Stimulated activated CD8-positive, alpha-beta memory T cell treated with anti-CD3 and anti-CD28 coated beads, Interleukin-7, amount 100 ng/mL, for 1 hour (primary cell): Measurements from ENCODE around the gene FAM3D.
"Not testable (repeated sequence)": the region's sequence is repeated elsewhere in the genome, so short reads cannot be mapped to it uniquely, and the experiment has no call there.

Source experiments
- DNase-seq, 2 donors: peaks; one replicate each; pipeline ENCODE4 v3.0.0-alpha.2; 2020; ENCODE audit warnings: low read depth in 2 of 2

FAM3D gene

DNA sequence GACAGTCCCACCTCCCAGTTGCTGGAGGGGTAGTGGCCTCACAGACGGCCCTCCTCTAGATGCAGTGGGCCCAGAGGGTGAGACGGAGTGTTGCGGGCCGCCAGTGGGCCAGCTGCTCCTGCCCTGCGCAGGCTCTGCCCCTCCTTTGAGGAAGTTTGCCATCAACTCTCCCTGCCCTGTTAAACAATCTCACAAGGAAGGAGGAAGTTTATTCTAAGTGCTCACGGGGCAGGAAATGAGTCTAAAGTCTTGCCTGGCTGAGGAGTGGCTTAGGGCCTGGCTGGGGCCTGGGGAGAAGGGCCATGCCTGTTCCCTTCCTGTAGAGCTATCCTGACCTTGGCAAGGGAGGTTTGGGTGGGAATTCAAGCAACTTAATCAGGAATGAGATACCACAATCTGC lies at the start of gene FAM3D:
FAM3D (minus strand) TSS at position 92 of the 400 bp plus-strand sequence. CDS start 11,211 bp downstream, outside the sequence.
- DNase-seq: no peak

- DNase-seq: no peak
Observed at GRCh38 chr3:58713715-58714401, 47.3 kb upstream of the FAM3D start.

- DNase-seq: no peak
Observed at GRCh38 chr3:58711871-58712270, 45.3 kb upstream of the FAM3D start.

GRCh38 chr3:58708983-58709382 lies 42.4 kb upstream of the FAM3D start:
- DNase-seq: not testable (repeated sequence)

- DNase-seq: no peak
Observed at GRCh38 chr3:58708116-58708791, 41.7 kb upstream of the FAM3D start.

GRCh38 chr3:58707390-58707930 lies 40.9 kb upstream of the FAM3D start:
- no peak for DNase-seq

DNA sequence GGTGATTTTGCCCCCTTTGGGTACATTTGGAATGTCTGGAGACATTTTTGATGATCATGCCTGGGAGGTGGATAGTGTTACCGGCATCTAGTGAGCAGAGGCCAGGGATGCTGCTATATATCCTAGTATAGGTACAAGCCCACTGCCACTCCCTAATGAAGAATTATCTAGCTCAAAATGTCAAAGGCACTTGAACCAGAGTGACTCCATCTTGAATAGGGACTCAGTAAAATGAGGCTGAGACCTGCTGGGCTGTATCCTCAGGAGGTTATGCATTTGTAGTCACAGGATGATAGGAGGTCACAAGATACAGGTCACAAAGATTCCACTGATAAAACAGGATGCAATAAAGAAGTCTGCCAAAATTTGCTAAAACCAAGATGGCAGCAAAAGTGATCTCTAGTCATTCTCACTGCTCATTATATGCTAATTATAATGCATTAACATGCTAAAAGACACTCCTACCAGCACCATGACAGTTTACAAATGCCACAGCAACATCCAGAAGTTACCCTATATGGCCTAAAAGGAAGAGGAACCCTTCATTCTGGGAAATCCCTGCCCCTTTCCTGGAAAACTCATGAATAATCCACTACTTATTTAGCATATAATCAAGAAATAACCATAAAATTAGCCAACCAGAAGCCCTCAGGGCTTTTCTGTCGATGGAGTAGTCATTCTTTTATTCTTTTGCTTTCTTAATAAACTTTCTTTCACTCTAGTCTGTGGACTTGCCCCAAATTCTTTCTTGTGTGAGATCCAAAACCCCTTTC lies 40.0 kb upstream of the FAM3D start:
- DNase-seq: no peak

- DNase-seq: no peak
Observed at GRCh38 chr3:58704745-58705144, 38.2 kb upstream of the FAM3D start.

DNA sequence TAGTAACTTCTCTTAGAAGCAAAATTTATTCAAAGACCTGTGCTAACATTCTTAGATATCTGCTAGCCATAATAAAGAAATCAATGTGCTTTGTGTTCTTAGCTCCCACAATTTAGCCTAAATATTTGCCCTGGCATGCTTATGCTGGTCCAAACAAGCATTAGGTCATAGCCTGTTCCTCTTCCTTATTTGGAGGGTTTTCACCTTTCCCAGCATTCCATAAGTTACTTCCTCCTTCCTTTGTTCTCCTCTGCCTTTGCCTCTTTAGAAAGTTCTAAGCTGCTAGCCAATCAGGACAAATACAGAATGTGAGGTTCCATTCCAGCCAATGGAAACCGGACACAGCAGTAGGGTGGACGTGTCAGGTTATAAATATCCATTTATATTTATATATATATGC lies 37.7 kb upstream of the FAM3D start:
- DNase-seq: not testable (repeated sequence)

GRCh38 chr3:58698246-58698645 lies 31.7 kb upstream of the FAM3D start:
- DNase-seq: no peak

DNA sequence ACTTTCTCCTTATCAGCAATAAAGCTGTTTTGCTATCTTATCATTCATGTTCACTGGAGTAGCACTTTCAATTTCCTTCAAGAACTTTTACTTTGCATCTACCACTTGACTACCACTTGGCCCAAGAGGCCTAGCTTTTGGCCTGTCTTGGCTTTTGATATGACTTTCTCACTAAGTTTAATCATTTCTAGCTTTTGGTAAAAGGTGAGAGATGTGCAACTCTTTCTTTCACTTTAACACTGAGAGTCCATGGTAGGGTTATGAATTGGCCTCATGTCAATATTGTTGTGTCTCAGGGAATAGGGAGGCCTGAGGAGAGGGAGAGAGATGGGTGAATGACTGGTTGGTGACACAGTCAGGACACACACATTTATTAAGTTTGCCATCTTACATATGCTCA lies 31.0 kb upstream of the FAM3D start:
- DNase-seq: no peak

DNA sequence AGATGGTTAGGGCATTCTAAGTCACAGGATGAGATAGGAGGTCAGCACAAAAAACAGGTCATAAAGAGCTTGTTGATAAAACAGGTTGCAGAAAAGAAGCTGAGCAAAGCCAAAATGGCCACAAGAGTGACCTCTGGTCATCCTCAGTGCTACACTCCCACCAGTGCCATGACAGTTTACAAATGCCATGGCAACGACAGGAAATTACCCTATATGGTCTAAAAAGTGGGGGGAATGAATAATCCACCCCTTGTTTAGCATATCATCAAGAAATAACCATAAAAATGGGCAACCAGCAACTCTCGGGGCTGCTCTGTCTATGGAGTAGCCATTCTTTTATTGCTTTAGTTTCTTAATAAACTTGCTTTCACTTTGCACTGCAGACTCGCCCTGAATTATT lies 30.2 kb upstream of the FAM3D start:
- DNase-seq: not testable (repeated sequence)

- no peak for DNase-seq
Observed at GRCh38 chr3:58696093-58696492, 29.5 kb upstream of the FAM3D start.

GRCh38 chr3:58695284-58695683 lies 28.7 kb upstream of the FAM3D start:
- DNase-seq: not testable (repeated sequence)

DNA sequence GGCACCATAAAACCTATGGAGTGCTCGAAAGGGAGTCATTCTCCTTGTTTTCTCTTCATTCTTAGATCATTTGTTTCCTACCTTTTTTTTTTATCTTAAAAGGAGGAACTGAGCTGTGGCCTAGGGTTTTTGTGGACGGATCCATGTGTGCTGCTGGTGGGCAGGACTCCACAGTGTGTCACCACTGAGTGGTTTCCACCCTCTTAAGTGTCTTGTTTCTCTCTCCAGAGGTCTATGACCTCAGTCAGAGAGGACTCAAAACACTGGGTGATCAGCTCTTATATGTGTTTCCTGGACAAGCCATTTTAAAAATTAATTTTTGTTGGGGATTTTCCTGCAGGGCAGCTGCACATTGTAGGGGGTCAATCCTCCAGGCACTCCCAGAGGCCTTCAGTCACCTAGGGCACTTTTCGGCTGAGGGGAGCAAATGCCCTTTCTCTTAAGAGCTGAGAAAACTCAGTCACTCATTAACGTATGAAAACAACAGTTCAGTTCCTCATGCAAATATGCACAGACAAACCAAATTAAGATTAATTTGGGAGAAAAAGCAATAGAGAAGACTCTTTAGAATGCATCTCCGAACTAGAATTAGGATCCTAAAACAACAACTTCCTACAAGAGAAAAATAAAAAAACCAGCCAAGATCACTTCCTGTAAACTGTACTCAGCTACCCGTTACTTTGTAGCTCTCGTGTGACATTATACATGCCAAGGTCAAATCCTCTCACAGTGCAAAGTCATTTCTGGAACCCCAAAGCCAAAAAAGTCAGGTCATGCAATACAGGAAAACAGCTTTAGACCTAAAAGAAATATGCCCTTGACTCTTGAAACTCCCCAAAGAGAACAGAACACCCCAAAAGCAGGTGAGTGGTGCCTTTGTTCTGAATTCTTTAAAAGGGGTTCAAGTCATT lies 27.6 kb upstream of the FAM3D start:
- DNase-seq: no peak

GRCh38 chr3:58692484-58692883 lies 25.9 kb upstream of the FAM3D start:
- DNase-seq: no peak

GRCh38 chr3:58691997-58692396 lies 25.4 kb upstream of the FAM3D start:
- no peak for DNase-seq

DNA sequence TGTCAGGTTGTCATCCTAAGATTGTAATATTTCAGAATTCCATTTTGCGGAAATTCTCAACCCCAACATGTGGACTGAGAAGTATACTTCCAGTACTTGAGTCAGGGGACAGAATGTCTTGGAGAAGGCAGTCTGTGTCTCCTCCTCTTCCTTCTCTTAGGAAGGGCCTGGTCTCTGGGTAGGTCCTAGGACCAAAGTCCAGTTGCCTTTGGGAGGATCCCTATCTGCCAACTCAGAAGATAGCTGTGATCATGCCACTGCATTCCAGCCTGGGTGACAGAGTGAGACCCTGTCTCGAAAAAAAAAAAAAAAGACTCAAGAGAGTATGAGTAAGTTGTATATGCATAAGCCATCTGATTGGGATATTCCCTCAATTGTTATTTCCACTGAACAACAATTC lies 23.9 kb upstream of the FAM3D start:
- no peak for DNase-seq

- no peak for DNase-seq
Observed at GRCh38 chr3:58688574-58688973, 22.0 kb upstream of the FAM3D start.

DNA sequence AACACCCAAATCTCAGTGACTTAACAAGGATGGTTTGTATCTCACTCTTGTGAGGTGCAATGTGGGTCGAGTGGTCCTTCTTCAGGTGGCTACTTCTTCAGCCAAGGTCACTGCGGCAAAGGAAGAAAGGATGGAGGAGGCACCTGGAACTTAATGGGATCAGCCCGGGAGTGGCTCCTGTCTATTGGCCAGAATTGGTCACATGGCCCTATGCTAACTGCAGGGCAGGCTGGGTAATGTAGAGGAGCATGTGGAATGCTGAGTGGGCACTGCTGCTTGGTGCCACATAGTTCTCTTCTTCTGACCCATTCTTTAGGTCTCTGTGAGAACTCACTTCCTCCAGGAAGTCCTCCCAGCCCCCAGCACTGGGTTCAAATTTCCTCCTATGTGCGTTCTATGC lies 20.3 kb upstream of the FAM3D start:
- DNase-seq: no peak

DNA sequence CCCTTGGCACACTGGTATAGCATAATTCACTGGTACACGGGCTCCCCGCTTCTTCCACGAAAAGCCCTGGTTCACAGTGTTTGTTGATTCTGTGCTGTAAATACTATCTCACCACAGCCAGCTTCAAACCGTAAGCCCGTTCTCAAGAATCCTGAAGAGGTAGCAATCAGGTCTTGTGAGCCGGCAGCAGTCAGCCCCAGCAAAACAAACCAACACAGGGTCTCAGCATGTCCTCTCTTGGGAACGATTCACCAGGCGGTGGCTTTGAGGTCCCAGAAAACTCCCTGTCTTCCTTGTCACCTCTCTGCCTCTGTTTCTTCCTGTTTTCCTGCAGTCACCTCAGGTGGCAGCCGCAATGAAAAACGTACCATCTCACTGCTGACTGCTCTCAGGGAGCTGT lies 19.1 kb upstream of the FAM3D start:
- no peak for DNase-seq
